K562 (cell line): ENCODE data around the gene WDR13. TPM values are rescaled to one million over a fixed set of nuclear protein-coding genes. Genes with fewer than 3 reads are reported as not detected.

Source experiments
- ATAC-seq: fragments of 200-7000 bp; cut with Tn5 transposase; 3 replicates; pipeline ENCODE4 v1.9.1; 2020; ENCODE audit warnings: moderate library complexity
- BruUV-seq: library from RNA; stranded (reverse); fragments of 400-500 nt; replicated peaks from 2 replicates; lab custom pipeline; 2021; lab: Mats Ljungman, UMichigan
- CTCF ChIA-PET: fragments of 300-600 bp; formaldehyde crosslinking; extraction: SDS; loops from one replicate; lab custom pipeline; 2021; ENCODE audit warnings: low intra/inter-chr PET ratio; lab: Yijun Ruan, JAX
- POLR2A ChIA-PET: fragments of 300-600, 350-650 bp; sonication (Branson Sonifier 250); formaldehyde crosslinking; extraction: SDS; loops from one replicate; lab custom pipeline; 2021; ENCODE audit warnings: antibody characterized with exemption, inconsistent platforms; lab: Yijun Ruan, JAX
- DNase-seq, 4 experiments: peaks; one replicate each; pipeline versions ENCODE4 v3.0.0 to v3.0.0-alpha.2; 2011 to 2018; ENCODE audit warnings: low spot score in 3 of 4, mixed read lengths in 3 of 4; ENCODE audit errors: extremely low read depth in 1 of 4
- FAIRE-seq: peaks from 2 replicates; lab custom pipeline; 2011; peaks lifted over from hg19 to GRCh38; lab: Jason Lieb, UNC
- H2AFZ ChIP-seq: 2 replicates; pipeline ENCODE4 v1.6.0; 2011; ENCODE audit warnings: low read depth, low read length, control low read depth, inconsistent platforms
- H3K27ac ChIP-seq: fragments of 200-600 bp; 3 replicates; pipeline ENCODE4 v1.8.0; 2011; ENCODE audit warnings: low read depth, mild to moderate bottlenecking, control low read depth, inconsistent platforms, low read length, moderate library complexity, mixed read lengths; ENCODE audit errors: extremely low read depth
- H3K27me3 ChIP-seq, 2 experiments: fragments of 300-600 bp in 1 of 2; 2 replicates in 1 of 2; 3 replicates in 1 of 2; pipeline versions ENCODE4 v1.6.0 to v1.8.0; 2011; ENCODE audit warnings: inconsistent platforms in 2 of 2, low read length in 2 of 2, mild to moderate bottlenecking in 1 of 2, mixed read lengths in 1 of 2, moderate library complexity in 1 of 2; ENCODE audit not compliant: control insufficient read depth in 2 of 2, insufficient read depth in 2 of 2
- H3K36me3 ChIP-seq: fragments of 300-600 bp; 3 replicates; pipeline ENCODE4 v1.8.0; 2011; ENCODE audit warnings: mild to moderate bottlenecking, low read length, inconsistent platforms; ENCODE audit not compliant: control insufficient read depth, insufficient read depth
- H3K4me1 ChIP-seq, 2 experiments: fragments of 200-600 bp in 1 of 2; replicated peaks in 1 of 2; 2 replicates in 1 of 2; 3 replicates in 1 of 2; pipeline versions ENCODE4 v1.5.1 to v1.8.0; 2011; ENCODE audit warnings: inconsistent platforms in 2 of 2, low read length in 2 of 2, mild to moderate bottlenecking in 1 of 2, mixed read lengths in 1 of 2, moderate library complexity in 1 of 2; ENCODE audit not compliant: control insufficient read depth in 2 of 2, insufficient read depth in 2 of 2
- H3K4me2 ChIP-seq: 2 replicates; pipeline ENCODE4 v1.6.1; 2011; ENCODE audit warnings: low read length, control low read depth, inconsistent platforms, mixed read lengths; ENCODE audit not compliant: insufficient read depth
- H3K4me3 ChIP-seq: fragments of 200-600 bp; sonication (generic), shearing (Covaris generic); 2 replicates; pipeline ENCODE4 v1.5.1; 2016; ENCODE audit warnings: control low read depth, inconsistent platforms
- H3K79me2 ChIP-seq: fragments of 200-600 bp; 3 replicates; pipeline ENCODE4 v1.8.0; 2011; ENCODE audit warnings: low read length, inconsistent platforms; ENCODE audit not compliant: control insufficient read depth, insufficient read depth
- H3K9ac ChIP-seq, 2 experiments: 2 replicates each; pipeline versions ENCODE4 v1.6.0 to v1.6.1; 2011; ENCODE audit warnings: low read depth in 2 of 2, low read length in 2 of 2, control low read depth in 1 of 2, inconsistent platforms in 1 of 2, mild to moderate bottlenecking in 1 of 2, mixed read lengths in 1 of 2; ENCODE audit not compliant: insufficient read depth in 1 of 2
- H3K9me1 ChIP-seq: one replicate; pipeline ENCODE4 v1.6.0; 2011; ENCODE audit warnings: inconsistent platforms, mild to moderate bottlenecking, low read length, moderate library complexity; ENCODE audit not compliant: control insufficient read depth, insufficient read depth
- H3K9me3 ChIP-seq: replicated peaks from 2 replicates; pipeline ENCODE4 v1.5.1; 2011; ENCODE audit warnings: low read depth, low read length, inconsistent platforms; ENCODE audit not compliant: control insufficient read depth, insufficient read depth
- H4K20me1 ChIP-seq: replicated peaks from 2 replicates; pipeline ENCODE4 v1.6.1; 2011; ENCODE audit warnings: low read length, inconsistent platforms, mixed read lengths; ENCODE audit not compliant: control insufficient read depth, insufficient read depth
- CTCF ChIP-seq, 3 experiments: IDR thresholded peaks in 2 of 3; conservative IDR thresholded peaks in 1 of 3; 2 replicates each; pipeline ENCODE4 v1.5.1; 2011 to 2012; ENCODE audit warnings: low read length in 3 of 3, mild to moderate bottlenecking in 3 of 3, control low read depth in 2 of 3, improper control_type of control experiment in 1 of 3, inconsistent platforms in 1 of 3, low read depth in 1 of 3, mixed read lengths in 1 of 3, moderate library complexity in 1 of 3; ENCODE audit not compliant: insufficient read depth in 2 of 3
- HNRNPH1 ChIP-seq: fragments of 200-400 bp; formaldehyde crosslinking; optimal IDR thresholded peaks from 2 replicates; pipeline ENCODE3; 2017; ENCODE audit warnings: low read depth, mild to moderate bottlenecking, low read length, moderate library complexity
- ZBTB7A ChIP-seq: IDR thresholded peaks from 2 replicates; pipeline ENCODE4 v1.6.1; 2011; ENCODE audit warnings: low read depth, mild to moderate bottlenecking, low read length, moderate library complexity, borderline replicate concordance; ENCODE audit not compliant: control insufficient read depth
- whole genome bisulfite sequencing: fragments of 100-300 bp; shearing (Covaris generic); methylation state at CpG from one replicate; pipeline ENCODE4 v1.1.6; 2016; ENCODE audit warnings: low coverage, mixed read lengths; ENCODE audit not compliant: insufficient coverage; ENCODE audit errors: missing lambda C conversion rate; 5-methylcytosine and 5-hydroxymethylcytosine counted together
- in situ Hi-C: fragments of 300-500 bp; cut with MboI; formaldehyde crosslinking; loops from 4 replicates; pipeline ENCODE4 v1.15.0; 2018; ENCODE audit warnings: inconsistent platforms, mixed read lengths
- intact Hi-C: fragments of 100-400 bp; cut with micrococcal nuclease; formaldehyde crosslinking; loops from 2 replicates; pipeline ENCODE4 v1.14.2; 2022
- polyA plus RNA-seq, 8 experiments: library from polyadenylated mRNA; depleted of rRNA in 4 of 8; stranded (reverse) in 5 of 8; unstranded in 3 of 8; fragments of >200 nt; fragmentation: Nextera tagmentation in 2 of 8; fragmentation: Illumina TruSeq in 1 of 8; extraction: Ambion mirVana in 2 of 8; extraction: Trizol in 1 of 8; gene quantifications; 2 replicates each; pipeline versions ENCODE4 v1.2.1 to v1.2.3, GENCODE V29; 2011 to 2014; ENCODE audit warnings: inconsistent platforms in 1 of 8, missing spikeins in 1 of 8
- total RNA-seq, 7 experiments: library from RNA; depleted of rRNA in 6 of 7; stranded (reverse); fragments of >200 nt in 6 of 7; fragmentation: Illumina TruSeq in 2 of 7; extraction: Trizol in 2 of 7; gene quantifications; 2 replicates each; pipeline versions ENCODE4 v1.2.1 to v1.2.3, GENCODE V29; 2011 to 2021; ENCODE audit warnings: low replicate concordance in 1 of 7

Gene WDR13
- total and polyA plus RNA-seq, 9 of the 15 experiments (the other 6 are each of a cell fraction or from before 2014, with no cell fraction given) = 7.4 to 70.5 (median 31.4) TPM

- ATAC-seq (peak; percentile 70), DNase-seq (peak in 2 of 4 experiments; percentile 17 to 24), FAIRE-seq (no peak)
- Histone ChIP-seq H3K9me1 (no peaks in the 10 kb centered on the region), H4K20me1 (no peaks in the 10 kb centered on the region), H3K4me3 (no peak overlapping the region), H3K9me3 (no peaks in the 10 kb centered on the region), H3K36me3 (peaks cover 21% of the 10 kb centered on the region; the same call in 1 of the 3 replicates), H3K27ac (no peak overlapping the region), H3K4me2 (no peak overlapping the region), H2AFZ (no peak overlapping the region), H3K9ac (no peak overlapping the region), H3K27me3 (no peaks in the 10 kb centered on the region), H3K4me1 (peaks cover 0 to 5% of the 10 kb centered on the region in 2 experiments; a peak in 2 of 5 replicates), H3K79me2 (no peaks in the 10 kb centered on the region)
- in situ Hi-C loops = no loop called here
- intact Hi-C loops = no loop called here
- POLR2A ChIA-PET = interaction anchor here (1.4 kb wide), 1 partner anchor 8 kb away, joined by 6 read pairs; no protein-coding TSS in a partner anchor
- TSS peak; percentile 27 for BruUV-seq
- 38% methylated on average over 2 of the region's 6 CpGs for WGBS
- TF ChIP-seq ZBTB7A = peak; percentile 81
- TF ChIP-seq HNRNPH1 = no peak
- TF ChIP-seq CTCF (IDR thresholded peaks at IDR 0.05 in 2 of 3, conservative IDR thresholded peaks at IDR 0.05 in 1 of 3; ENCODE audit: insufficient read depth in 2 of 3, low read depth in 1 of 3, low read length in 3 of 3) = peak; percentile 28 to 38 (median 33); a peak in 4 of 6 replicates
- CTCF ChIA-PET = no interaction called here
These were observed 8.8 kb downstream of the WDR13 start for GRCh38 chrX:48606091-48606490.
